Hepatocyte (in vitro differentiated cells): ENCODE data around the gene BRD4.

ENCODE experiments used
- CTCF ChIP-seq: fragments of 200-600 bp; sonication (generic); IDR thresholded peaks from 2 replicates; pipeline ENCODE4 v1.5.1; 2016; ENCODE audit warnings: antibody characterized with exemption, mild to moderate bottlenecking; ENCODE audit not compliant: poor library complexity
- EZH2 ChIP-seq: fragments of 200-600 bp; sonication (generic); IDR thresholded peaks from 2 replicates; pipeline ENCODE4 v1.6.1; 2016; ENCODE audit warnings: antibody characterized with exemption, mild to moderate bottlenecking, borderline replicate concordance

GRCh38 chr19:15291089-15291488 is 41.2 kb downstream of the BRD4 start:
- TF ChIP-seq CTCF: no peak
- no peak for TF ChIP-seq EZH2
